GM18858 (cell line): Measurements from ENCODE around the gene MAP3K4.
A peak's percentile ranks its signal among the peaks of the same experiment; 100 is the strongest.

Experiments used
- ATAC-seq: cut with Tn5 transposase; IDR thresholded peaks from one replicate; pipeline ENCODE4 v1.9.1; 2021; ENCODE audit not compliant: unreplicated experiment

The MAP3K4 gene

GRCh38 chr6:160998766-160999165 lies 7.2 kb downstream of the MAP3K4 start:
- ATAC-seq = no peak

GRCh38 chr6:160999516-160999915 lies 7.9 kb downstream of the MAP3K4 start:
- no peak for ATAC-seq

DNA sequence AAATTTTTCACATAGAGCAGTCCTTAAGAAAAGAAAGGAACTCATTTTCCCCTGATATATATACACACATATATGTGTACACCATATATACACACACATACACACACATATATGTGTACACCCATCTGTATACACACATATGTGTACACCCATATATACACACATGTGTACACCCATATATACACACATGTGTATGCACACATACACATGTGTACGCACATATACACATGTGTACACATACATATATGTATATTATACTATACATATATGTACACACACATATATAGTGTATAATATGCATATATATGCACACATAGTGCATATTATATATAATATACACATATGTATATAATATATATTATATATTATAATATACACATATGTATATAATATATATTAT lies 9.1 kb downstream of the MAP3K4 start:
- ATAC-seq = no peak

DNA sequence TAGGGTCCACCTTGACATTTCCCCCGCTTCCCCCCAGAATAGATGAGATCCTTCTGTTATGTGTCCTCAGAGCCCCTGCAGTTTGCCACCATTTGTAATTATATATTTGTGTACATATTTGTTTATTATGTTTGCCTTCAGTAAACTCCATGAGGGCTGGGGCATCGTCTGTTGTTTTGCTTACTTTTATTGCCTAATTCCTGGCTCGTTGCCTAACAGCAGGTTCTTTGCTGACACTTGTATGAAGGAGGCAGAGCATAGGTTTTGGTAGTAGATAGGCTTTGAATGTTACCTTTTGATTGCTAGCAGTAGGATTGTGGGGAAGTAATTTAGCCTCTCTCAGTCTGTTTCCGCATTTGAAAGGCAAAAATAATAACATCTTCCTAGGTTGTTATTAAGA lies 9.9 kb downstream of the MAP3K4 start:
- ATAC-seq = no peak

- ATAC-seq = no peak
Measured at GRCh38 chr6:161003336-161003735, 11.8 kb downstream of the MAP3K4 start.

- ATAC-seq = no peak
Measured at GRCh38 chr6:161008245-161008644, 16.7 kb downstream of the MAP3K4 start.

DNA sequence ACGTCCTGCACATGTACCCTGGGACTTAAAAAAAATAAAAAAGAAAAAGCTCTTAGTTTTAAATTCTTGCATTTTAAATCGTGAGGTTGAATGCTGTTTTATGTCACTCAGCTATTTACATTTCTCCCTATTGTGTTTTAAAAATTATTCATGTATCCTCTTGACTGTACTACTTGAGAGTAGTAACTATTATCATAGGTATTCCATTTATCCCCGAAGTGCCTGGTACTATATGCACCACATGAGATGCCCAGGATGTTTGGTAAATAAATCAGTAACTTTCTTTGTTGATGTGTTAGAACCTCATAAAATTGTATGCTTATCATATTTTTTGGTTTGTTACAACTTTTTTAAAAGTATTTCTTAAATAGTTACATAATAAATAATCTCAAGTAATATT lies 18.4 kb downstream of the MAP3K4 start:
- no peak for ATAC-seq

- ATAC-seq = no peak
Measured at GRCh38 chr6:161010418-161010817, 18.8 kb downstream of the MAP3K4 start.

DNA sequence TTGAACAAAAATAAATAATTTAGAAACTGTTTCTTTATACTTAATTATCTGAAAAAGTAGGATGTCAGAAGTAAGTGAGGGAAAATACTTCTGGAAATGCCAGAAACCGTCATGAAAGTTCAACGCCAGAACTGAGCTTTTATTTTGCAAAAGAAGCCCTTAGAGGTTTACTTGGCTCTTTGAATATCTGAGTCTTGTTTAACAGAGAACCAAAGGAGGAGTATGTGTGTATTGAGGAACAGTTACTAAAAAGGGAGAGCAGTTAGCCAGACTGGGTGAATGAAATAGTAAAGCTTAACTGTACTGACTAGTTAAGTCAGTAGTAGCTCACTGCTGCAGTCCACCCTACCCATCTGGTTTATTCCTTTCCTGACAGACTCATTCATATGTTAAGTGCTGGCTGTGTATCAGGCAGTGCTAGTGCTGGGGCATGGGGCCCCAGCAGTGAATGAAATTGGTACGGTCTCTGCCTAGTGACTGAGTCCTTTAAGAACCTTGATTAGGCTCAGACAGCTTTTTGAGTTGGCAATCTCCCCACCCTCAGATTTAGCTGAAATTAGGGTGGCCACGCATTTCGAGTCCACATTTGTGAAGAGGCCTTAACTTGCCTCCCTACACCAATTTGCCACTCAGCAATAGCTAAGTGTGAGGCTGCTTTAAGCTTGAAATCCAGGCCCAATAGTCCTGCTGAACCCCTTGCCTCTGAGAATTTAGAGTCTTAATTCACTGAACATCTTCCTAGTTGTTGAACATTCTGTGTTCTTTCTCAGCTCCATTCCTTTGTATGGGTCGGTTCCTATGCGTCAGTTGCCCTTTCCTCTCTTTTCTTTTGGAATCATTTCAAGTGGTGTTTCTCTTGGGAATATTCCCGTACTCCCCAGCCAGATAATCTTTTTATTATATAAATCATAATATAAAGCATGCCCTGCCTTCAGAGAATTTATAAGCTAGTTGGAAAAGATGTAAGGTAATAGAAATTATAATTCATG lies 20.2 kb downstream of the MAP3K4 start:
- no peak for ATAC-seq

DNA sequence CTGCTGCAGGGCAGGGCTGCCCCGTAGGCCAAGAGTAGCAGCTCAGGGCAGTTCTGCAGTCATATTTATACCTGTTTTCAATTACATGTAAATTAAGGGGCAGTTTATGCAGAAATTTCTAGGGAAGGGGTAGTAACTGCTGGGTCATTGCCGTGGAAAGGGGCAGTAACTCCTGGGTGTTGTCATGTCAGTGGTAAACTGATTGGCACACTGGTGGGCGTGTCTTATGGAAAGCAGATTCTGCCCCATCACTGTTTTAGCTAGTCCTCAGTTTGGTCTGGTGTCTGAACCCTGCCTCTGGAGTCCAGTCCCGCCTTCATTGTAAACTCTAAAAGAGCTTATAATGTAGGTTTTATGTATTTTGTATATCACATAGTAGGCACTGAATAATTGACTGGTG lies 22.1 kb downstream of the MAP3K4 start:
- ATAC-seq = no peak

DNA sequence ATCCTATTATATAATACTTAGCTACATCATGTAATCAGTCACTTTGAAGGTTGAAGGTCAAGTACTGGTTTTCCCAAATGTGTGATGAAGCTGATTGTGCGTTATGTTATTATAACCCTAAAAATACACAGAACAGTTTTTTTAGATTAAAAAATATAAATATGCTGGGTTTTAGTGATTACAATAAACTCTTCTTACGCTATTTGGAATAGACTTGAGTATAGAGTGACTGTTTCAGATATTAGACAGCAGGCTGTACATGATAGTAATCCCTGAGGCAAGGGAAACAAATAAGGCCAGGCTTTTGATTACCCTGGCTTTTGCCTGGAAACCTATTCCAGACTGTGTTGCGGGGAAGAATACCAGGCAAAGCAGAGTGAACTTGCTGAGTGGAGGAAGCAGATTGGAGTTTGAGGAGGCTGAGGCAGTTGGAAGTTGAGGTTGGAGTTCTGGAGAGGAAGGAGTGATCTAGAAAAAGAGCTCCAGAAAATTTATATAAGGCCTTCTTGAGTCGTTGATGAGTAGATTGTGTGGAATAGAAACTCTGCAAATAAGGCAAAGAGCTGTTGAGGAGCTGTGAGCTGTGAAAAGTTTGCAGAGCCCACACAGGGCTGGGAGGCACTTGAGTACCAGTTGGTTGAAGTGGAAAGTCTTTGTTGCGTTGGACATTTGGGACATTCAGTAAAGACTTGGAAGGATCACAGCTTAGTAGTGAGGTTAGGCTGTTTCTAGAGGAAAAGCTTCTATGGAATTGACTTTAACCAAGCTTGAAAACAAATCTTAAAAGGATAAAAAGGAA lies 26.4 kb downstream of the MAP3K4 start:
- ATAC-seq = no peak

GRCh38 chr6:161019324-161019839 lies 27.8 kb downstream of the MAP3K4 start:
- no peak for ATAC-seq

GRCh38 chr6:161021543-161021942 lies 30.0 kb downstream of the MAP3K4 start:
- ATAC-seq = no peak

DNA sequence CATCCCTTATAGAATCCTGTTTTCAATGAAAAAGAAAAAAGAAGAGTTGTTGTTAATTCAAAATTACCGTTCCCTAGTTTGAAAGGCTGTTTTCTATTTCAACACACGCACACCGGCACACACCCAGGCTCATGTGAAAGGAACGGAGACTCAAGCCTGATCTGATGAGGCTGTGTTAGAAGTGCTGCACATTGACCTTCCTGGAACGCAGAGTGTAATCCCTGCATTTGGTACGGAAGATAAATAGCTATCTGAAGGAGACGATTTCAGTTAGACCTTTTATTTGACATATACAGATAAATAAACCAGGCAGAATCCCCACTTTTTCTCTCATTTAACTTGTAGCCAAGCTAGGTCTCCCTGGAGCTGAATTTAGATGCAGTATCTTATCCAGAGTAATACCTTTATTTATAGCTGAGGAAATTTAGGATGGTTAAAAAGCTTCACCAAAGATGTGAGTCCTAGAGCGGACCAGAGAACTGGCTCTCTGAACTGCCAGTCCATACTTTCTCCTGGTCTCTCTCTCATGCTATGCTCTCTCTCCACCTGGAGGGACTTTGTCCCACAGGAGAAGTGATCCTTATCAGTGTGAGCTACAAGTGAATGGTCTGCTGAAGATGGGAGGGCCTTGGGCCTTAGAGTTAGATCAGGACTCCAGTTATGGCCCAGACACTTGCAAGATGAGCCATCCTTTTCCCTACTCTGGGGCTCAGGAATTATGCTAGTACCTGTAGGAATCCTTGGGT lies 30.6 kb downstream of the MAP3K4 start:
- ATAC-seq = no peak

DNA sequence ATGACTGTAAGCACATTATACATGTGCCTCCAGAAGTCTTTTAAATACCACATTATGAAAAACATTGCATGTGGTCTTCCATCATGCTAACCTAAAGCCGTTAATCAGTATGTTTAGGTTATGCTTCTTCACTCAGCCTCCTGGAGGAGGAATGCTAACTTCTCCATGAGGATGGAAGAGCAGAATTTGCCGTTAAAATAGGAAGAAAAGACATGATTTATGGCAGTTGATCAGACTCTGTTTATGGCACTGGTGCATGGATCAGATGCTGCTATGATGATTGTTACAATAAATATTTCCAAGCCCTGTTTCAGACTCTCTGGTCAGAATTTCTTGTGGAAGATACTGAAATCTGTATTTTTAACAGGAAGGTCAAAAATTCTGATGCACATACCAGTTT lies 31.7 kb downstream of the MAP3K4 start:
- no peak for ATAC-seq

GRCh38 chr6:161024364-161024920 lies 32.9 kb downstream of the MAP3K4 start:
- no peak for ATAC-seq

DNA sequence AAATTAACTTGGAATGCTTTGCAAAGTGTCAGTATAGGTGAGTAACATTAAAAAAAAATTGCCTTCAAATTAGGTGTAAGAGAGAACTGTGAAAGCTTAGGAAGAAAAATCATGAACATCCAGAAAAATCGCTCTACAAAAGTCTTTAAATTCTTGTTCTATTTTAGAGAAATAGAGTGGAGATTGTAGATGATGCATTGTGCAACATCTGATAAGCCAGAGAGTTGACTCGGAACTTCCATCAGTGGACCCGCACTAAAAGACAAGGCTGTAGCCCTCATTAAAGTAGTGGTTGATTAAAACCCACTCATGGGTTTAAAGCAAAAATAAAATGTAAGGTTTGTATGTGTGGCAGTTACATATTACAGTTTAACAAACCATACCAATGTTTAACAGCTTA lies 35.8 kb downstream of the MAP3K4 start:
- no peak for ATAC-seq

DNA sequence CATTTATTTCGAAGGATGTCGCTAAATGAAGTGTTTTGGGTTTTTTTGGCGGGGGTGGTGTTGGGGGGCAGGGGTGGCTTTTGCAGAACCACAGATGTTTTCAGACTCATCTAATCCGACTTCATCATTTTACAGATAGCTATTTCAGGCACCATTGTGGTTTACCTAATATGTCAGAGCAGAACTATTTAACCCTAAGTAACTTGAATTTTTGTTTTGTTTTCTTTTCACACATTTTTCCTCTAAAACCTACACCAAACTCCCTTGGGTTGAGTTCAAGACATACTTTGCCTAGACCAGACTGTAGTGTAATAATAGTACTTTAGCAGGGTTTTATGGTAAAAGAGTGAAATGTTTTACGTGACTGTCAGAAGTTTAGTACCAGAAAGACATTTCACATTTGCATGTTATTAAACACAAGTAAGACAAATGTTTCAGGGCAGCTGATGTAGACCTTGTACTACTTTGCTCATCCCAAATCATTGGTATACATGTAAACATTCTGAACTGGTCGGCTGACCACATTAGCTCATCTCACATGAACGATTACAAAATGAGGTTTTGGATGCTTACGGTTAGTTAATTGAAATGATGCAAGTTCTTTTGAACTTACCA lies 37.7 kb downstream of the MAP3K4 start:
- peak; percentile 79 for ATAC-seq

DNA sequence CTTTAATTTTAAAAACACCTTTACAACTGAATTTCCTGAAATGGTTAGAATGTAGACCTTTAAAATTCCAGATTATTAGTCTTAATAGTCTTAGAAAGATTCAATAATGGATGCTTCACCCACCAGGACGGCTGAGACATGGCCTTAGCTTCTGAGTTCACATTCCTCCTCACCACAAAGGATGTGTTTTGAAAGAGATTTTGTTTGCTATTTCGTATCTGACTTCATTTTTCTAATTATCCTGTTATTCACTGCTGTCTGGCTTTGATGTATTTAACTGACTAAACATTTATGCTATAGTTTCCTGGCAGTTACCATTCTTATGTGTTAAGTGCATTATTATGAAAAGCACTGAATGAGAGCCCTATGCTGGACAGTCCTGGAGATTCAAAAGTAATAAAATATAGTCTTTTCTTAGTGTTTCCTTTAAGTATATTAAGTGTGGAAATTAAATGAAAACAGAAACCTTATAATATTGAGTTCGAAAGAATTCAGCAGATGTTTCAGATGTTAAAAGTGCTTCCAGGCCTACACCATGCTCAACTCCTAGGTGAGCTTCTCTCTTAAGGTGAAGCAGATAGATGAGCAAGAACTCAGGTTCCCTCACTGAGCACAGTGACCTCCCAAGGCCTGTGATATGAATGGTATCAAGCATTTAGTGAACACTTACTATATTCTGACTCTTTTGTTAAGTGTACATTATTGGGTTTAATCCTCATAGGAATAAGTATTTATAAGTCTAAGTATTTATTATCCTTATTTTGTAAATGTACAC lies 40.3 kb downstream of the MAP3K4 start:
- ATAC-seq = no peak

- no peak for ATAC-seq
Measured at GRCh38 chr6:161033667-161034066, 42.1 kb downstream of the MAP3K4 start.
